Loucy (cell line): Measurements from ENCODE around the gene IQGAP3.

Source experiments
- H2AFZ ChIP-seq: fragments of 200-600 bp; sonication (generic); 2 replicates; pipeline ENCODE4 v1.6.0; 2016; ENCODE audit warnings: antibody characterized with exemption, mild to moderate bottlenecking, low read length, moderate library complexity
- H3F3A ChIP-seq: fragments of 200-600 bp; 2 replicates; pipeline ENCODE4 v1.6.0; 2016; ENCODE audit warnings: antibody characterized with exemption, low read depth, mild to moderate bottlenecking
- H3K27me3 ChIP-seq: fragments of 200-600 bp; sonication (generic); 2 replicates; pipeline ENCODE4 v1.6.1; 2014; ENCODE audit warnings: low read length, mild to moderate bottlenecking; ENCODE audit not compliant: insufficient read depth, poor library complexity, severe bottlenecking
- H3K36me3 ChIP-seq: fragments of 200-600 bp; sonication (generic); 2 replicates; pipeline ENCODE4 v1.6.1; 2016; ENCODE audit warnings: low read length; ENCODE audit not compliant: insufficient read depth
- H3K4me1 ChIP-seq: fragments of 200-600 bp; sonication (generic); 2 replicates; pipeline ENCODE4 v1.5.1; 2014; ENCODE audit warnings: low read length, mild to moderate bottlenecking; ENCODE audit not compliant: insufficient read depth, poor library complexity, severe bottlenecking
- H3K4me2 ChIP-seq: fragments of 200-600 bp; sonication (generic); 2 replicates; pipeline ENCODE4 v1.6.0; 2014; ENCODE audit warnings: antibody characterized with exemption, low read length, low read depth, mild to moderate bottlenecking; ENCODE audit not compliant: poor library complexity, severe bottlenecking
- H3K4me3 ChIP-seq: fragments of 200-600 bp; sonication (generic); 2 replicates; pipeline ENCODE4 v1.5.1; 2014; ENCODE audit warnings: low read length, mild to moderate bottlenecking, mixed read lengths; ENCODE audit not compliant: poor library complexity, severe bottlenecking
- H3K79me2 ChIP-seq: fragments of 200-600 bp; sonication (generic); 2 replicates; pipeline ENCODE4 v1.6.1; 2014; ENCODE audit warnings: low read length; ENCODE audit not compliant: insufficient read depth
- H3K9ac ChIP-seq: fragments of 200-600 bp; sonication (generic); 2 replicates; pipeline ENCODE4 v1.6.0; 2014; ENCODE audit warnings: mild to moderate bottlenecking, low read depth, low read length, moderate library complexity; ENCODE audit not compliant: poor library complexity, severe bottlenecking
- H3K9me2 ChIP-seq: fragments of 200-600 bp; sonication (generic); replicated peaks from 2 replicates; pipeline ENCODE4 v1.6.1; 2016; ENCODE audit warnings: low read depth, low read length, mixed read lengths
- H3K9me3 ChIP-seq: fragments of 200-600 bp; sonication (generic); 2 replicates; pipeline ENCODE4 v1.6.1; 2014; ENCODE audit warnings: mild to moderate bottlenecking, antibody characterized with exemption, low read length, low read depth; ENCODE audit not compliant: insufficient read depth
- H4K20me1 ChIP-seq: fragments of 200-600 bp; sonication (generic); 2 replicates; pipeline ENCODE4 v1.6.0; 2014; ENCODE audit warnings: antibody characterized with exemption, low read length, mild to moderate bottlenecking; ENCODE audit not compliant: insufficient read depth, poor library complexity, severe bottlenecking
- CTCF ChIP-seq: fragments of 200-600 bp; sonication (generic); conservative IDR thresholded peaks from 2 replicates; pipeline ENCODE4 v1.5.1; 2014; ENCODE audit warnings: mild to moderate bottlenecking, antibody characterized with exemption, low read length
- EZH2phosphoT487 ChIP-seq: fragments of 200-600 bp; IDR thresholded peaks from 2 replicates; pipeline ENCODE4 v1.6.1; 2018; ENCODE audit warnings: antibody characterized with exemption, mild to moderate bottlenecking, moderate library complexity, borderline replicate concordance

The IQGAP3 gene

DNA sequence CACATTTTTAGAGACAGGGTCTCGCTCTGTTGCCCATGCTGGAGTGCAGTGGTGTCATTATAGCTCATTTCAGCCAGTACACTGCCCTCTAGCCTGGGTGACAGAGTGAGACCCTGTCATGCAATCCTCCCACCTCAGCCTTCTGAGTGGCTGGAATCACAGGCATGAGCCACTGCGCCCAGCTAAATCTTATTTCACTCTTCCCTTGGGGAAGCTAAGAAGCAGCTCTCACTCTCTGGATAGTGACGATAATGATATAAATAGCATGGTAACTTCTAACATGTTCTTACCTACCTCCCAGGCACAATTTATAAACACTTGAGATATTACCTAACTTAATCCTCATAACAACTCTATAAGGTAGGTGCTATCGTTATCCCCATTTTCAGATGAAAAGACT lies 24.9 kb downstream of the IQGAP3 start:
- no peaks in the 10 kb centered on the region for H4K20me1 ChIP-seq
- no peaks in the 10 kb centered on the region for H3K9me3 ChIP-seq
- no peak overlapping the region for H3K4me2 ChIP-seq
- H3K9ac ChIP-seq, result no peak overlapping the region
- TF ChIP-seq CTCF, result no peak
- no peak for TF ChIP-seq EZH2phosphoT487
- H3F3A ChIP-seq, result no peaks in the 10 kb centered on the region
- no peaks in the 10 kb centered on the region for H3K27me3 ChIP-seq
- H3K79me2 ChIP-seq, result no peaks in the 10 kb centered on the region
- H3K9me2 ChIP-seq, result no peaks in the 10 kb centered on the region
- H3K36me3 ChIP-seq, result peaks cover 10% of the 10 kb centered on the region; the same call in 1 of the 2 replicates
- H3K4me1 ChIP-seq, result peaks cover 5% of the 10 kb centered on the region
- H2AFZ ChIP-seq, result no peak overlapping the region
- no peak overlapping the region for H3K4me3 ChIP-seq

- TF ChIP-seq EZH2phosphoT487, result no peak
- no peak for TF ChIP-seq CTCF
- Histone ChIP-seq H4K20me1 (no peaks in the 10 kb centered on the region), H3K27me3 (no peaks in the 10 kb centered on the region), H3K4me1 (peaks cover 5% of the 10 kb centered on the region), H3K79me2 (no peaks in the 10 kb centered on the region), H3K36me3 (peaks cover 10% of the 10 kb centered on the region; the same call in 1 of the 2 replicates), H3K9me3 (no peaks in the 10 kb centered on the region), H3K9me2 (no peaks in the 10 kb centered on the region), H3K4me3 (no peak overlapping the region), H3F3A (no peaks in the 10 kb centered on the region), H3K9ac (no peak overlapping the region), H3K4me2 (no peak overlapping the region), H2AFZ (no peak overlapping the region)
These were observed 26.1 kb downstream of the IQGAP3 start for GRCh38 chr1:156546267-156546666.

DNA sequence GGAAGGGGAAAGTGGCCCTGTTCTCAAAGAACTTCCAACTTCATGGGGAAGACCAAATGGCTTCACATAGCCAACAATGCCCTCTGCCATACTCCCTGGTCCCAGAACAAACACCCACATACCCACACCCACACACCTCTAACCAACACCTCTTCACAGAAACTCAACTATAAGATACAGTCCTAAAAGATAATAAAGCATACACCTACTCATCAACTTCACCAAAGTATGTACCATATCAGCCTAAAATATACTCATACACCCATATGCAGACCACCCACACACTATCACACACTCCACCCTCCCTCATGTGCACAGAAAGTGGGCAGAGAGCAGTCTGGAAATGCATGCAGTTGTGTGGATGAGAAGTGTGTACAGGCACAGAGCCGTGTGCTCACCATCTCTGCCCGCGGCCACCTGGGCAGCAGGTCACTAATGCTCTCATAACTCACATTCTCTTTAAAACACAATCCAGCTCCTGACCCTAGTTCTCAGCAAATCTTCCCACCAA lies 27.7 kb downstream of the IQGAP3 start:
- no peaks in the 10 kb centered on the region for H3F3A ChIP-seq
- H3K4me1 ChIP-seq, result peaks cover 5% of the 10 kb centered on the region
- H3K9me2 ChIP-seq, result no peaks in the 10 kb centered on the region
- no peaks in the 10 kb centered on the region for H3K9me3 ChIP-seq
- no peak overlapping the region for H3K4me3 ChIP-seq
- H4K20me1 ChIP-seq, result no peaks in the 10 kb centered on the region
- H3K79me2 ChIP-seq, result no peaks in the 10 kb centered on the region
- no peak overlapping the region for H3K9ac ChIP-seq
- H3K36me3 ChIP-seq, result peaks cover 10% of the 10 kb centered on the region; the same call in 1 of the 2 replicates
- no peak overlapping the region for H2AFZ ChIP-seq
- no peaks in the 10 kb centered on the region for H3K27me3 ChIP-seq
- H3K4me2 ChIP-seq, result no peak overlapping the region
- no peak for TF ChIP-seq EZH2phosphoT487
- TF ChIP-seq CTCF, result no peak
